ENCODE results near the gene ARMC10.
"Not testable (repeated sequence)": the region's sequence is repeated elsewhere in the genome, so short reads cannot be mapped to it uniquely, and the experiment has no call there.

ARMC10 gene

DNA sequence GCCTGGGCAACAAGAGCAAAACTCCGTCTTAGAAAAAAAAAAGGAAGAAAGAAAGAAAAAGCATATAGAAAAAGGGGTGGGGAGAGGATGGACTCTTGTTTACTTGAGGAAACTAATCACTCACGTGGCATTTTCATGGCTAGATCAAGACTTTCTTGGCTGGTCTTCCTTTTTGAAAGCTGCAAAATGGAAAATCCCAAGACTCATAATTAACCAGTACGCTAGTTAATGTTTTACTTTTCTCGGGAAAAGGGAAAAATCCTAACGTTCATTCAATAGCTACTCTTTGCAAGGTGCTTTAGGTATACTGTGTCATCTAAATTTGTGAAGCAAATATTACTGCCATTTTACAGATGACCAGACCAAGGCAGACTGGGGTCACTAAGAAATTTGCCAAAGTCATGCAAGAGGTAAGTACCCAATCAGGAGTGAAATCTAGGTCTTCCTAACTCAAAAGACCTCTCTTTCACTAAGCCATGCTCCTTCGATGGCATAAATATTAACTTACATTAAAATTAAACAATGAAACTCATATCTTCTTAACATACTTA is 49.6 kb downstream of the ARMC10 start:
- no peak for DNase-seq (ENCODE audit: low spot score)

DNA sequence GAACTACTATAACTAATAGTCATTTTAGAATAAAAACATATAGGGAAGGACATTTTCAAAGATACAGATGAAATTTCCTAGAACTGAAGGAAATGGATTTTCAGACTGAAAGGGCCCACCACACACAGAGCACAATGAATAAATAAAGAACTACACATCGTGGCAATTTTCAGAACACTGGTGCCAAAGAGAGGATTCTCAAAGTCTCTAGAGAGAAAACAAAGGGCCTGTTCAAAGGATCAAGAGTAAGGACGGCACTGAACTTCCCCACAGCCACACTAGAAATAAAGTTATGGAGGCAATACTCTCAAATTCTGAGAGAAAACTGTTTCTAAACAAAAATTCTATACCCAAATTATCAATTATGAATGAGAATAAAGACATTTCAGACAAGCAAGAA is 52.1 kb downstream of the ARMC10 start:
- no peak for DNase-seq (ENCODE audit: low spot score)

DNA sequence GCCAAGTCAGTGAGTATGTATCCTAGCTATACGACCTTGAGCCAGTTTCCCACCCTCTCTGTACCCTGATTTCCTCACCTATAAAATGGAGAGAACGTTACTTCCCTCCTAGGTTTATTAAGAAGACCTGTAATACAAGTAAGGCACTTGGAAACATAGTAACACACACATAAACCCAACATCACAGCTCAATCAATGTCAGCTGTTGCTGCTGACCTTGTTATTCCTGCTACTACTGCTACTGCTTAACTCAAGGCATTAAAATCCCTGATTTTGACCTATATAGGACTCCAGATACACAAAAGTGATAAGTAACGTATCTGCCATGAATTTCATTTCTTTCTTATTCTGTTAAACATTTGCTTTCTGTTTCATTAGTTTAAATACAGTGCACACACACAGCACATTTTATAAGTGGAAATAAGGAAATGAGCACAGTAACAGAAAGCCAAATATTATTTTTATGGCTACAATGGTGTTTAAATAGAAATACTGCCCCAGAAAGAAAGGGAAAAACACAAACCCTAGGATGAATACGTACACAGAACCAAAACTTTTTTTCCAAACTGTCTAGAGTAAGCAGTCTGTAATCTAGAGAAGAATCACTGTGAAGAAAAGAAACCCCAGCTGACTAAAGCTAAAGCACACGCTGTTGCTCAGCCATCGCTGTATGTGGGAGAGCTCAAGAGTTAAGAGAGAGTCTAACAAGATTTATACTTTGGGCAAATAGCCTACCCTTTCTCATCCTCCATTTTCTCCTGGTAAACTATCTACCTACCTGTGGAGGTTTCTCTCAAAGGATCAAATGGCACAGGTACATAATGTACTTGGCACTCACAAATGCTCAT is 55.0 kb downstream of the ARMC10 start:
- no peak for DNase-seq (ENCODE audit: low spot score)

DNA sequence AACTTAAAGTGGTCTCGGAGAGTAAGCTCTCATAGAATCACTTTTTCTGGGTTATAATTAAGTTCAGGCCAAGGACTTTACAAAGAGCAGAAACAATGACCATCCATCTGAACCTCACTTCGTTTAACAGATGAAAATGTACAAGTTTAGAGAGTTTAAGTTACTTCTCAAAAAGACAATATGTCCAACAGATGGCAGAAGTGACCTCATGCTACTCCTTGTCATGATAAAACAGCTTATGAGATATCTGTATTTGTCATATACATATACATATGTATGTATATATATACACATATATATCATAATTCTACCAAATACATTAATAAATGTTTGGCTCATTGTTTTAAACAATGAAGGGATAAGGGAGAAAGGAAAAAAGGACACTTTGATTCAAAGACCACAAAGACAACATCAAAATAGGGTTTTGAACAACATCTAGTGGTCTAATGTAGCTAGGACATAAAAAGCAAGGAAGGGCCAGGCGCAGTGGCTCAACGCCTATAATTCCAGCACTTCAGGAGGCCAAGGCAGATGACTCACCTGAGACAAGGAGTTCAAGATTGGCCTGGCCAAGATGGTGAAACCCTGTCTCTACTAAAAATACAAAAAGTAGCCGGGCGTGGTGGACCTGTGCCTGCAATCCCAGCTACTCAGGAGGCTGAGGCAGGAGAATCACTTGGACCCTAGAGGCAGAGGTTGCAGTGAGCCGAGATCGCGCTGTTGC is 56.1 kb downstream of the ARMC10 start:
- no peak for DNase-seq (ENCODE audit: low spot score)

DNA sequence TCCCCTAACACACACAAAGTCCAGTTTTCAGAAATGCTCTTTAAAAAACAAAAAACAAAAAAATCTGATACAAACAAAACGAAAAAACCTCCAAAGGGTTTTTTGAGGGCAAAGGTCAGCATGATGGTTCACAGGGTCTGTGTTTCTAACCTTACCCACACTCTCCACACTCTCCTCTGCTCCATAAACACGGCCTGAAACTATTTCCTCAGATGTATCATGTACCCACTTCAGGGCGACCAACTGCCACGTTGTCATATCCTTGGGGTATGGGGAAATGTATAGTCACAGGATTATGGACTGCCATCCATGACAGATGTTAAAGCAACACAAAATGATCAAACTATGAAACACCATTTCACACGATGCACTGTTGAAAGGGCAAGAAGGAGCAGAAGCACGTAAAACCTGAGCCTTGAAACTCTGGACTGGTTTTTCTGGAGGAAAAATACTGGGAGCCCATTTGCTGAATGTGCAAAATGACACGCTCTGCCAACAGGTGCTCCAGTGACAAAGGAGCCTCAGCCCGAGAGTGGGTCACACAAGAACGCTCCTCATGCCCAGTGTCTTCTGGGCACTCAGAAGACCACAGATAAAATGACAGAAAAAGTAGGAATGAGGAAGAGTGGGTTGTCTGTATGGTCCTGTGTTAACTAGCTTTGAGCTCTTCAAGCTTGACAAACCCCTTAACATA is 58.2 kb downstream of the ARMC10 start:
- DNase-seq (ENCODE audit: low spot score): no peak

DNA sequence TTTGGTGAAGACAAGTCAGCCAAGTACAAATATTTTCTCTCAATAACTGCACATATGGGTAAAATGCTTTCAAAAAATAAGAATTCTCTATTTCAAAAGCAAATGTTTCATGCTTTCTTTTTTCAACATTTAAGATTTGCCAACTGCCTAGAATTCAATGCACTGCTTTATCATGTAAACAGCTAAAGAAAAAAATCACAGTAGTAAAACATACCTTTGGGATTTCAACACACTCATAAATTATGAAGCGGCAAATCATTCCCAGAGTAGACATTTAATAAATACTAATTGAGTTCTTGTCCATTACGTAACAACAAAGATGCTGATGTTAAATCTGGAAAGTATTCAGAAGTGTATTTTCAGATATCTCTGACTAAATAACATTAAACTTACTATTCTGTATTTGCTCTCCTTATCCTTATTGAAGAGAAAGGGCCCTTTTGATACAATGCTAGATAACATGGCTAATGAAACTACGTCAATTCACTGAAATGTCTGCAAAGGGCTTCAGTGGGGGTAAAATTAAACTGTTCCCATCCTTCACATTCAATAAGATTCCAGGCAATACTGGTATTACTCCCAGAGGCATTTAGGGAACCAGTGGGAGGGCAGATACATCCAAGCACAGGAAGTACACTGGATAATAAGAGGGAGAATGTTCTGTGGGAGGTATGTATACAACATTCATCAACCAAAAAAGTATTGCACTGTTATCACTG is 60.1 kb downstream of the ARMC10 start:
- DNase-seq (ENCODE audit: low spot score): no peak

DNA sequence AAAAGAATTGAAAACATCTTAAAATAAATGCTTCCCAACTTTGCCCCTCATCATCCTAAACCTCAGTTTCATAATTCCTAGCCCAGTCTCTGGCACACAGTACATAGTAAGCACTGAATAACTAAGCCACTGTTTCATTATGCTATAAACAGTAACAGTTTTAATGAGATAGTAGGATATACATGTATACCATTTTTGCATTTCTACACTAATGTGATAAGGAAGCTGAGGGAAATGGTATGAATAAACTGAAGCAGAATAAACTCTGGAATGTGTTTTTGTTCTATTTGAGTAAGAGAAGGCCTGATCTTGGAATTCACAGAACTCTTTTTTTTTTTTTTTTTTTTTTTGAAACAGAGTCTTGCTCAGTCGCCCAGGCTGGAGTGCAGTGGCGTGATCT is 65.1 kb downstream of the ARMC10 start:
- no peak for DNase-seq (ENCODE audit: low spot score)

DNA sequence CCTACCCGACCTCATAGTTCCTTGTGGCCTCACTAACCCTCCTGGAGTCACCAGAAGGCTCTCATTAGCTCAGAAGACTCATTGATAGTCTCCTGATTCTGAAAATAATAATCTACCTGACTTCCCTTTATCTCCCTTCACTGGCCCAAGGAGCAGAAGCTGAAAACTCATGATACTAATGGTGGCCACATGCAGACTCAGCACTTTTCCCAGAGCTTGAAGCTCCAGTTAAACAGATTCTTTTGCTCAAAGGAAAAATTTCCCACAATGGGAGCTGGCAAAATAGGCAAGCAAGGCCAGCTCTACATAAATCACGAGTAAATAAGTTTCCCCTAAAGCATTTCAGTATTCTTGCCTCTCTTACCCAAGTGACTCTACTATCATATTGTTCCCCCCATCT is 65.7 kb downstream of the ARMC10 start:
- DNase-seq (ENCODE audit: low spot score): no peak

DNA sequence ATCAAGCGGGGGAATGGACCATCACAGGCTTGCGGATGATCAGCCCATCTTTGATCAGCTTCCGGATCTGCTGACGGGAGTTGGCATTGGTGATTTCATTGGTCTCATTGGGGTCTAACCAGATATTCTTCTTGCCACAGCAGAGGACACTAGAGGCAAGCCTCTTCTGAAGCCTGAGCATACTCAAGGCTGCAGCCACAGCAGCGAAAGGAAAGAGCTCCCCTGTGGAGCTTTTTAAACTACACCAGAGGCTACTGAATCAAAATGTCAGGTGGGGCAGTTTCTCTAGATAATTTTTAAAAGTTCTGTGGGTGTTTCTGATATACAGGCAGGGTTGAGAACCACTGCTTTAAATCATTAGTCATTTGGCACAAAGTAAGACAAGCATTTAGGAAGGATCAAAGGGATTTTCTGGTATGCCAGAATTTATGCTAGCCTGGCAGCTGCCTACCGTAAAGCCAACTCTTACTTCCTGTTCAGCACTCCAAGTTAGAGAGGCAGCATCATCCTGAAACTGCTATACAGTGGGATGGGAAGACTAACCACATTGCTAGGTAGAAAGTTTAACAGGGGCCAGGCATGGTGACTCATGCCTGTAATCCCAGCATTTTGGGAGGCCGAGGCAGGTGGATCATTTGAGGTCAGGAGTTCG is 66.9 kb downstream of the ARMC10 start:
- DNase-seq (ENCODE audit: low spot score): no peak

DNA sequence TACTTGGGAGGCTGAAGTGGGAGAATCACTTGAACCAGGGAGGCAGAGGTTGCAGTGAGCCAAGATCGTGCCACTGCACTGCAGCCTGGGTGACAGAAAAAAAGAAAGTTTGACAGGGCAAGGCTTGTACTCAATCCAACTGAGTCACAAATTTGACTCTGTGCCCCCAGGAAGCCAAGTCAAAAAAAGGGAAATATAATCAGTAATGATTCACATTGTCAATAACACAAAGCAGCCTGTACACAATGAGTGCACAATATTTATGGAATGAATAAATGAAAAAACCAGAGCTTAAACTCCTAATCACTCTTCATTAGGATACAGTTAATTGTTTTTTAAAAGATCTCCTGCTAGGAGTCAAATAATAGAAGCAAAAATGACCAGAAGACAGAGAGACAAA is 67.6 kb downstream of the ARMC10 start:
- no peak for DNase-seq (ENCODE audit: low spot score)

DNA sequence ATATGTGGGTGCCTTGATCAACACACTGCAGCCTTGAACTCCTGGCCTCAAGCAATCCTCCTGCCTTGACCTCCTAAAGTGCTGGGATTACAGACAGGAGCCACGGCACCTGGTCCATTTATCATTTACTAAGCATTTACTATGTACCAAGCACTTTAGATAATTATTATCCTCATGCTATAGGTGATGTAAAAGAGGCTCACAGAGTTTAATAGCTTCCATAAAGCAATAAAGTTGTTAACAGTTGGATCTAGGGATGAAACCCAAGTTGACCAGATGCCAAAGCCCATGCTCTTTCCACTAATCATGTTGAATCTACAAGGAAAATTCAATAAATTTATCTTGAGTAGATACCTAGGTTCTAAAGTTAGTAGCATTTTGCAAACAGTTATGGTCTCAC is 68.9 kb downstream of the ARMC10 start:
- DNase-seq (ENCODE audit: low spot score): no peak

DNA sequence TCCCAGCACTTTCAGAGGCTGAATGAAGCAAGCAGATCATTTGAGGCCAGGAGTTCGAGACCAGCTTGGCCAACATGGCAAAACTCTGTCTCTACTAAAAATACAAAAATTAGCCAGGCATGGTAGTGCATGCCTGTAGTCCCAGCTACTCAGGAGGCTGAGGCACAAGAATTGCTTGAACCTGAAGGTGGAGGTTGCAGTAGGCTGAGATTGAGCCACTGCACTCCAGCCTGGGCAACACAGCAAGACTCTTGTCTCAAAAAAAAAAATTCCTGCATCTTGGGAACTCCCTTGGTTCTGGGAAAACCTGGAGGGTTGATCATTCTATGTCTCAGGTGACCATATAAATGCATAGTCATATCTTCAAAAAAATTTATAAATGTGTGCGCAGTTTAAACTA is 69.8 kb downstream of the ARMC10 start:
- DNase-seq (ENCODE audit: low spot score): not testable (repeated sequence)

DNA sequence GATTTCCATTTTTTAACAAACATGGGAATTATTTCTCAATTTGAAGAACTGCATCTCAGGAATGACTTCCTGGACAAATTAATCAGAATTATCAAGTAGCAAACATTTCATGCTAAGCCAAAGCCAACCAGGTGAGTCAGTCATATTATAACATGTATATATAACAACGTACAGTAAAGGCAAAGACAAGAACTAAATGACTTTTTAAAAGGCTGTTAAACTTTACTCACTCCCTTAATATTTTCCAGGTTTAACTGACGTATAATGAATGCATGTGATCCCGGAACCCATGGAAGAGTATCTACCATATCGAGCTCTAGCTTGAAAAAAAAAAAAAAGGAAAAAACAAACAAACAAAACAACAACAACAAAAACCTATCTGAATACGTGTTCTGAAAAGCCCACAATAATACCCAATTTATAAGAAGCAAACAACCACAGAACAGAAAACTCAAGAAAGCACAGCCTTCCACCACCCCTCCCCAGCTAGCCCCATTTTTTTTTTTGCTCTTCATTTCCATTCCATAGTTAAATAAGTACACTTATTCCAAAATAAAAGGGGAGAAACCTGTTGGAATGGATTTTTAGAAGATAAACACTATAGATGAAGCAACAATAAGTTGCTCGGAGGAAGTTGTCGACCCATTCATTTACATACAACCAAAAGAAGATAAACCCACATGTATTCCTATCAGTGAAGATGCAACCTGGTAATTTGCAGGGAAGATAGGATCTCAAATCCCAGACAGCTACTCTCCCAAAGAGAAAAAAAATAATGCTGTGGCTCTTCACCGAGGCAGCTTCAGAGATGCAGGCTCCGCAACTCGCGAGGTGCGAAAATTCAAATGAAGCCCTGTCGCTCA is 73.4 kb downstream of the ARMC10 start:
- no peak for DNase-seq (ENCODE audit: low spot score)
